K562 (cell line): Measurements from ENCODE around the gene TMEM184A. TPM values are rescaled to one million over a fixed set of nuclear protein-coding genes. Genes with fewer than 3 reads are reported as not detected.

Experiments used
- PRPF4 ChIP-seq: fragments of 200-400 bp; formaldehyde crosslinking; IDR thresholded peaks from one replicate; pipeline ENCODE4 v1.6.1; 2017; ENCODE audit warnings: low read length, low read depth, mild to moderate bottlenecking; ENCODE audit not compliant: insufficient read depth, poor library complexity, severe bottlenecking
- SMARCB1 ChIP-seq: IDR thresholded peaks from 2 replicates; pipeline ENCODE4 v1.6.1; 2011; ENCODE audit warnings: improper control_type of control experiment, low read depth; ENCODE audit not compliant: insufficient read length
- ZFP36 ChIP-seq: fragments of 150-350 bp; IDR thresholded peaks from 2 replicates; pipeline ENCODE4 v1.6.1; 2018; ENCODE audit warnings: low read length, low read depth; ENCODE audit not compliant: partially characterized antibody
- ZNF212 ChIP-seq: fragments of 450-650 bp; formaldehyde crosslinking; IDR thresholded peaks from 2 replicates; pipeline ENCODE4 v1.4.0; 2020; ENCODE audit warnings: mild to moderate bottlenecking
- ZNF263 ChIP-seq: sonication (generic); formaldehyde crosslinking; IDR thresholded peaks from 2 replicates; pipeline ENCODE4 v1.8.0; 2022; ENCODE audit warnings: mild to moderate bottlenecking, missing genetic modification reagents, borderline replicate concordance
- polyA plus RNA-seq, 8 experiments: library from polyadenylated mRNA; depleted of rRNA in 4 of 8; stranded (reverse) in 5 of 8; unstranded in 3 of 8; fragments of >200 nt; fragmentation: Nextera tagmentation in 2 of 8; fragmentation: Illumina TruSeq in 1 of 8; extraction: Ambion mirVana in 2 of 8; extraction: Trizol in 1 of 8; gene quantifications; 2 replicates each; pipeline versions ENCODE4 v1.2.1 to v1.2.3, GENCODE V29; 2011 to 2014; ENCODE audit warnings: inconsistent platforms in 1 of 8, missing spikeins in 1 of 8
- total RNA-seq, 7 experiments: library from RNA; depleted of rRNA in 6 of 7; stranded (reverse); fragments of >200 nt in 6 of 7; fragmentation: Illumina TruSeq in 2 of 7; extraction: Trizol in 2 of 7; gene quantifications; 2 replicates each; pipeline versions ENCODE4 v1.2.1 to v1.2.3, GENCODE V29; 2011 to 2021; ENCODE audit warnings: low replicate concordance in 1 of 7
- TF ChIP-seq, protein P1 (sequence below): fragments of 200-600 bp; sonication (generic); IDR thresholded peaks from one replicate; pipeline ENCODE4 v1.6.1; 2012; ENCODE audit warnings: mild to moderate bottlenecking, low read depth, low read length, inconsistent platforms
- TF ChIP-seq, protein P2 (sequence below): IDR thresholded peaks from 2 replicates; pipeline ENCODE4 v1.6.1; 2016; ENCODE audit warnings: missing genetic modification characterization, missing compliant biosample characterization

Gene TMEM184A
- total and polyA plus RNA-seq, 9 of the 15 experiments (the other 6 are each of a cell fraction or from before 2014, with no cell fraction given) = 0.10 to 0.18 (median 0.11) TPM; not detected in 6

DNA sequence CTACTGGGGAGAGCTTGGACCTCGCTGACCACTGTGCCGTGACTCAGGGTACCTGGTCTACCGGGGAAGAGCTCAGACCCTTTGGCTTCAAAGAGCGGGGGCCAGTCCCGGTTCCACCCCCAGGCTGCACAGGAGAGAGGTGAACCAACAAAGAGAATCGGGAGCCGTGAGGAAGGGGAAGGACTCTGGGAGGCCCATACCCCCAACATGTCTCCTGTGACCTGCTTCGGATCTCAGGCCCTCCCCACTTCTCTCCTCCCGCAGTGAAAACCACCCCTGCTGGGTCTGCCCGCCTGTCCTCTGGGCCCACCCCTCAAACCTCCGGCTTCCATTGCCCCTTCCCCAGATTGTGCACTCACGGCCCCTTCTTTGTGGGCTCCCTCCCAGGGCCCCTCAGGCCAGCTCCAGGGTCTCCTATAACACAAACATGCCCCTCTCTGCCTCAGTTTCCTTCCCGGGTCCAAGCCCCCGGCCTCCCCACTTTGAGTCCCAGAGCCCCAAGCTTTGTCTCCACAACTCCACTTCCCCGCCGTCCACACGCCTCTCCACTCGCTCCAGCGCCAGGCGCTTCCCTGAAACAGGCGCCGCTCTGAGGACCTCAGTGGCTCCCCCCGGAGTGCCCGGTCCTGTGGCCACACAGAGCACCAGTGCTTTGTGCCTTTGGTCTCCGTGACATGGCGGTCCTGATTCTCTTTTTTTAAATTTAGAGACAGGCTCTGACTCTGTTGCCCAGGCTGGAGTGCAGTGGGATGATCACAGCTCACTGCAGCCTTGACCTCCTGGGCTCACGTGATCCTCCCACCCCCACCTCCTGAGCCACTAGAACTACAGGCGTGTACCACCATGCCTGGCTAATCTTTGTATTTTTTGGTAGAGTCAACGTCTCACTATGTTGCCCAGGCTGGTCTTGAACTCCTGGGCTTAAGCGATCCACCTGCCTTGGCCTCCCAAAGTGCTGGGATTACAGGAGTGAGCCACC is 44.3 kb downstream of the TMEM184A start (continued):
- TF ChIP-seq, protein P1, sequence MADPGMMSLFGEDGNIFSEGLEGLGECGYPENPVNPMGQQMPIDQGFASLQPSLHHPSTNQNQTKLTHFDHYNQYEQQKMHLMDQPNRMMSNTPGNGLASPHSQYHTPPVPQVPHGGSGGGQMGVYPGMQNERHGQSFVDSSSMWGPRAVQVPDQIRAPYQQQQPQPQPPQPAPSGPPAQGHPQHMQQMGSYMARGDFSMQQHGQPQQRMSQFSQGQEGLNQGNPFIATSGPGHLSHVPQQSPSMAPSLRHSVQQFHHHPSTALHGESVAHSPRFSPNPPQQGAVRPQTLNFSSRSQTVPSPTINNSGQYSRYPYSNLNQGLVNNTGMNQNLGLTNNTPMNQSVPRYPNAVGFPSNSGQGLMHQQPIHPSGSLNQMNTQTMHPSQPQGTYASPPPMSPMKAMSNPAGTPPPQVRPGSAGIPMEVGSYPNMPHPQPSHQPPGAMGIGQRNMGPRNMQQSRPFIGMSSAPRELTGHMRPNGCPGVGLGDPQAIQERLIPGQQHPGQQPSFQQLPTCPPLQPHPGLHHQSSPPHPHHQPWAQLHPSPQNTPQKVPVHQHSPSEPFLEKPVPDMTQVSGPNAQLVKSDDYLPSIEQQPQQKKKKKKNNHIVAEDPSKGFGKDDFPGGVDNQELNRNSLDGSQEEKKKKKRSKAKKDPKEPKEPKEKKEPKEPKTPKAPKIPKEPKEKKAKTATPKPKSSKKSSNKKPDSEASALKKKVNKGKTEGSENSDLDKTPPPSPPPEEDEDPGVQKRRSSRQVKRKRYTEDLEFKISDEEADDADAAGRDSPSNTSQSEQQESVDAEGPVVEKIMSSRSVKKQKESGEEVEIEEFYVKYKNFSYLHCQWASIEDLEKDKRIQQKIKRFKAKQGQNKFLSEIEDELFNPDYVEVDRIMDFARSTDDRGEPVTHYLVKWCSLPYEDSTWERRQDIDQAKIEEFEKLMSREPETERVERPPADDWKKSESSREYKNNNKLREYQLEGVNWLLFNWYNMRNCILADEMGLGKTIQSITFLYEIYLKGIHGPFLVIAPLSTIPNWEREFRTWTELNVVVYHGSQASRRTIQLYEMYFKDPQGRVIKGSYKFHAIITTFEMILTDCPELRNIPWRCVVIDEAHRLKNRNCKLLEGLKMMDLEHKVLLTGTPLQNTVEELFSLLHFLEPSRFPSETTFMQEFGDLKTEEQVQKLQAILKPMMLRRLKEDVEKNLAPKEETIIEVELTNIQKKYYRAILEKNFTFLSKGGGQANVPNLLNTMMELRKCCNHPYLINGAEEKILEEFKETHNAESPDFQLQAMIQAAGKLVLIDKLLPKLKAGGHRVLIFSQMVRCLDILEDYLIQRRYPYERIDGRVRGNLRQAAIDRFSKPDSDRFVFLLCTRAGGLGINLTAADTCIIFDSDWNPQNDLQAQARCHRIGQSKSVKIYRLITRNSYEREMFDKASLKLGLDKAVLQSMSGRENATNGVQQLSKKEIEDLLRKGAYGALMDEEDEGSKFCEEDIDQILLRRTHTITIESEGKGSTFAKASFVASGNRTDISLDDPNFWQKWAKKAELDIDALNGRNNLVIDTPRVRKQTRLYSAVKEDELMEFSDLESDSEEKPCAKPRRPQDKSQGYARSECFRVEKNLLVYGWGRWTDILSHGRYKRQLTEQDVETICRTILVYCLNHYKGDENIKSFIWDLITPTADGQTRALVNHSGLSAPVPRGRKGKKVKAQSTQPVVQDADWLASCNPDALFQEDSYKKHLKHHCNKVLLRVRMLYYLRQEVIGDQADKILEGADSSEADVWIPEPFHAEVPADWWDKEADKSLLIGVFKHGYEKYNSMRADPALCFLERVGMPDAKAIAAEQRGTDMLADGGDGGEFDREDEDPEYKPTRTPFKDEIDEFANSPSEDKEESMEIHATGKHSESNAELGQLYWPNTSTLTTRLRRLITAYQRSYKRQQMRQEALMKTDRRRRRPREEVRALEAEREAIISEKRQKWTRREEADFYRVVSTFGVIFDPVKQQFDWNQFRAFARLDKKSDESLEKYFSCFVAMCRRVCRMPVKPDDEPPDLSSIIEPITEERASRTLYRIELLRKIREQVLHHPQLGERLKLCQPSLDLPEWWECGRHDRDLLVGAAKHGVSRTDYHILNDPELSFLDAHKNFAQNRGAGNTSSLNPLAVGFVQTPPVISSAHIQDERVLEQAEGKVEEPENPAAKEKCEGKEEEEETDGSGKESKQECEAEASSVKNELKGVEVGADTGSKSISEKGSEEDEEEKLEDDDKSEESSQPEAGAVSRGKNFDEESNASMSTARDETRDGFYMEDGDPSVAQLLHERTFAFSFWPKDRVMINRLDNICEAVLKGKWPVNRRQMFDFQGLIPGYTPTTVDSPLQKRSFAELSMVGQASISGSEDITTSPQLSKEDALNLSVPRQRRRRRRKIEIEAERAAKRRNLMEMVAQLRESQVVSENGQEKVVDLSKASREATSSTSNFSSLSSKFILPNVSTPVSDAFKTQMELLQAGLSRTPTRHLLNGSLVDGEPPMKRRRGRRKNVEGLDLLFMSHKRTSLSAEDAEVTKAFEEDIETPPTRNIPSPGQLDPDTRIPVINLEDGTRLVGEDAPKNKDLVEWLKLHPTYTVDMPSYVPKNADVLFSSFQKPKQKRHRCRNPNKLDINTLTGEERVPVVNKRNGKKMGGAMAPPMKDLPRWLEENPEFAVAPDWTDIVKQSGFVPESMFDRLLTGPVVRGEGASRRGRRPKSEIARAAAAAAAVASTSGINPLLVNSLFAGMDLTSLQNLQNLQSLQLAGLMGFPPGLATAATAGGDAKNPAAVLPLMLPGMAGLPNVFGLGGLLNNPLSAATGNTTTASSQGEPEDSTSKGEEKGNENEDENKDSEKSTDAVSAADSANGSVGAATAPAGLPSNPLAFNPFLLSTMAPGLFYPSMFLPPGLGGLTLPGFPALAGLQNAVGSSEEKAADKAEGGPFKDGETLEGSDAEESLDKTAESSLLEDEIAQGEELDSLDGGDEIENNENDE = no peak
- no peak for TF ChIP-seq ZFP36
- TF ChIP-seq, protein P2, sequence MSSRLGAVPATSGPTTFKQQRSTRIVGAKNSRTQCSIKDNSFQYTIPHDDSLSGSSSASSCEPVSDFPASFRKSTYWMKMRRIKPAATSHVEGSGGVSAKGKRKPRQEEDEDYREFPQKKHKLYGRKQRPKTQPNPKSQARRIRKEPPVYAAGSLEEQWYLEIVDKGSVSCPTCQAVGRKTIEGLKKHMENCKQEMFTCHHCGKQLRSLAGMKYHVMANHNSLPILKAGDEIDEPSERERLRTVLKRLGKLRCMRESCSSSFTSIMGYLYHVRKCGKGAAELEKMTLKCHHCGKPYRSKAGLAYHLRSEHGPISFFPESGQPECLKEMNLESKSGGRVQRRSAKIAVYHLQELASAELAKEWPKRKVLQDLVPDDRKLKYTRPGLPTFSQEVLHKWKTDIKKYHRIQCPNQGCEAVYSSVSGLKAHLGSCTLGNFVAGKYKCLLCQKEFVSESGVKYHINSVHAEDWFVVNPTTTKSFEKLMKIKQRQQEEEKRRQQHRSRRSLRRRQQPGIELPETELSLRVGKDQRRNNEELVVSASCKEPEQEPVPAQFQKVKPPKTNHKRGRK (tag) = no peak
- no peak for TF ChIP-seq ZNF212
- TF ChIP-seq SMARCB1 = no peak
- TF ChIP-seq ZNF263 (CRISPR knock-in tag) = no peak
- no peak for TF ChIP-seq PRPF4
- TF ChIP-seq, all 486 proteins: peak for 0
